GM19351 (cell line): ENCODE results near the gene ULK3.
A peak's percentile ranks its signal among the peaks of the same experiment; 100 is the strongest.

Experiments
- ATAC-seq: cut with Tn5 transposase; IDR thresholded peaks from one replicate; pipeline ENCODE4 v1.9.1; 2021; ENCODE audit warnings: mild to moderate bottlenecking, moderate library complexity; ENCODE audit not compliant: unreplicated experiment

The ULK3 gene

GRCh38 chr15:74799856-74800558 lies 42.9 kb downstream of the ULK3 start:
- peak; percentile 77 for ATAC-seq

- ATAC-seq, result no peak
Measured at GRCh38 chr15:74799255-74799855, 43.6 kb downstream of the ULK3 start.

GRCh38 chr15:74798388-74799254 lies 44.3 kb downstream of the ULK3 start:
- no peak for ATAC-seq

- ATAC-seq, result no peak
Measured at GRCh38 chr15:74795966-74796625, 46.9 kb downstream of the ULK3 start.

- ATAC-seq, result no peak
Measured at GRCh38 chr15:74794970-74795349, 48.0 kb downstream of the ULK3 start.

GRCh38 chr15:74794248-74794969 lies 48.5 kb downstream of the ULK3 start:
- ATAC-seq, result no peak

- ATAC-seq, result no peak
Measured at GRCh38 chr15:74793135-74794028, 49.6 kb downstream of the ULK3 start.

GRCh38 chr15:74792227-74793016 lies 50.5 kb downstream of the ULK3 start:
- no peak for ATAC-seq

GRCh38 chr15:74791667-74792066 lies 51.3 kb downstream of the ULK3 start:
- ATAC-seq, result no peak

- no peak for ATAC-seq
Measured at GRCh38 chr15:74791007-74791406, 51.9 kb downstream of the ULK3 start.

- no peak for ATAC-seq
Measured at GRCh38 chr15:74790080-74790916, 52.7 kb downstream of the ULK3 start.

- ATAC-seq, result no peak
Measured at GRCh38 chr15:74789741-74790079, 53.2 kb downstream of the ULK3 start.

- ATAC-seq, result no peak
Measured at GRCh38 chr15:74789171-74789631, 53.8 kb downstream of the ULK3 start.

- ATAC-seq, result peak; percentile 32
Measured at GRCh38 chr15:74788683-74789151, 54.2 kb downstream of the ULK3 start.

- no peak for ATAC-seq
Measured at GRCh38 chr15:74788042-74788682, 54.8 kb downstream of the ULK3 start.

GRCh38 chr15:74787251-74788041 lies 55.5 kb downstream of the ULK3 start:
- peak; percentile 56 for ATAC-seq
